GM08714 (cell line): Measurements from ENCODE around the gene CD1C.
"Not testable (repeated sequence)": the region's sequence is repeated elsewhere in the genome, so short reads cannot be mapped to it uniquely, and the experiment has no call there.

Experiments
- H3K4me3 ChIP-seq: fragments of 200-500 bp; sonication (Bioruptor generic); 2 replicates; pipeline ENCODE4 v1.5.1; 2014; ENCODE audit warnings: mild to moderate bottlenecking, low read length, inconsistent platforms
- ZNF274 ChIP-seq: IDR thresholded peaks from 2 replicates; pipeline ENCODE4 v1.6.1; 2012; ENCODE audit warnings: mild to moderate bottlenecking, low read depth, low read length

The CD1C gene

DNA sequence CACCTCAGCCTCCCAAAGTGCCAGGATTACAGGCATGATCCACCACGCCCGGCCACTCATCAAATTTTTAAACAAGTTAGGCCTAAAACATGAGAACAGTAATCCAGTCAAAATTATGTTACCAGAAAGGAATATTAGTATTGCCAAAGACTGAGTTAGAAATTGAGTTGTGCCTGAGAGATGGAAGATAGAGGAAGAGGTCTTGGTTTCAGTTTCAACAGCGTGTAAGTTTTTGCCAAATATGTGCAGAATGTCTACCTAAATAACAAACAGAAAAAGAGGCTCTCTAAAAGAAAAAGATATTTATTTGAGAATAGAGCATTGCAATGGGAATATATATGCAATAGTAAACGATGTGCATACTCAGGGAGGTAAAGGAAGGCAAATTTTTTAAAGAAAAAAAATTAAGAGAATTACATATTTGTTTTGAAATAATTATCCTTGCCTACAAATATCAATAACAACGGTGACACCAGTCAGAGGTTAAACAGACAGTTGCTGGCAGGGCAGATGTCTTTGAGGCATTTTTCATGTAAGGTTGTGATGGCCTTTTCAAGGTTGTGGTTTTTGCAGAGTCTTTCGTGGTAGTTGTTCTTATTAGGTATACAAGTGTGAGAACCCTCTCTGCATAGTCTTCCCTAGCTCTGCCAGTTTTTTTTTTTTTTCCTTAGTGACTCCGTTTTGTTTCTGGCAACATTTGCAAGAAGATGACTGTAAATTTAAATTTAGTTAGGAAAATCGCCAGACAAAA is 43.9 kb downstream of the CD1C start:
- no peak overlapping the region for H3K4me3 ChIP-seq
- no peak for TF ChIP-seq ZNF274

DNA sequence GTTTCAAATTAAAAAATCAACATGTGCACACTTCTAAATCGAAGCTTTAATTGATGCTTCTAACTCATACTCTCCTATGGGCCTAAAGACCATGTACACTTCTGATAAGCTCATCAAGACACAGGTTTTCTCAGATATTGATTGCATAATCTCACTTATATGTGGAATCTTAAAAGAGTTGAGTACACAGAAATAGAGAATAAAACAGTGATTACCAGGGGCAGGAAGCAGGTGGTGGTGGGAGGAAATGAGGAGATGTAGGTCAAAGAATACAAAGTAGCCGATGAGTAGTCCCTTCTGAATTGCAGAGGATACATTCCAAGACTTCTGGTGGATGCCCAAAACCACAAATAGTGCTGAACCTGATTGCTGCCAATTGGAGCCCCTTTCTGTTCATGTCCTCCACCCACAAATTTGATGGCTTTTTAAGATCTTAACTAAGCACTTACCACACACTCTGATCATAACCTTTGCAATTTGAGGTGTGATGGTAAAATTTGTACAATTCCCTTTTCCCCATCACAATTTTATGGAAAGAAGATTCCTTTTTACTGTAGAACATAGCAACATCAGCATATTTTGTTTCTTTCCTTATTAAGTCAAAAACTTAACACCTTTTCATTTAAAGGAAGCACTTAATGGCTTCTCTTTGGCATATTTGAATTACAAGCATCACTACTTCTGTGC is 44.9 kb downstream of the CD1C start:
- no peak for TF ChIP-seq ZNF274
- no peak overlapping the region for H3K4me3 ChIP-seq

DNA sequence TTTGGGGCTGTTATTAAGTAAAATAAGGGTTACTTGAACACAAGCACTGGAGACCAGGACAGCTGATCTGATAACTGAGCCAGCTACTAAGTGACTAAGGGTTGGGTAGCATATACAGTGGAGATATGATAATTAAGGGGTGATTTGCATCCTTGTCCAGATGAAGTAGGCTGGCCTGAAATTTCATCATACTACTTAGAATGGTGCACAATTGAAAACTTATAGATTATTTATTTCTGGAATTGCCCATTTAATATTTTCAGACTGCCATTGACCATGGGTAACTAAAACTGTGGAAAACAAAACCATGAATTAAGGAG is 45.5 kb downstream of the CD1C start:
- TF ChIP-seq ZNF274, result no peak
- no peak overlapping the region for H3K4me3 ChIP-seq

DNA sequence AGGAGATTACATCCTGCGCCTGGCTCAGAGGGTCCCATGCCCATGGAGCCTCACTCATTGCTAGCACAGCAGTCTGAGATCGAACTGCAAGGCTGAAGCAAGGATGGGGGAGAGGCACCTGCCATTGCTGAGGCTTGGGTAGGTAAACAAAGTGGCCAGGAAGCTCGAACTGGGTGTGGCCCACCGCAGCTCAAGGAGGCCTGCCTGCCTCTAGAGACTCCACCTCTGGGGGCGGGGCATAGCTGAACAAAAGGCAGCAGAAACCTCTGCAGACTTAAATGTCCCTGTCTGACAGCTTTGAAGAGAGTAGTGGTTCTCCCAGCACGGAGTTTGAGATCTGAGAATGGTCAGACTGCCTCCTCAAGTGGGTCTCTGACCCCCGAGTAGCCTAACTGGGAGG is 46.7 kb downstream of the CD1C start:
- not testable (repeated sequence) for H3K4me3 ChIP-seq
